ENCODE results near the gene KIF5A.

Gene KIF5A

DNA sequence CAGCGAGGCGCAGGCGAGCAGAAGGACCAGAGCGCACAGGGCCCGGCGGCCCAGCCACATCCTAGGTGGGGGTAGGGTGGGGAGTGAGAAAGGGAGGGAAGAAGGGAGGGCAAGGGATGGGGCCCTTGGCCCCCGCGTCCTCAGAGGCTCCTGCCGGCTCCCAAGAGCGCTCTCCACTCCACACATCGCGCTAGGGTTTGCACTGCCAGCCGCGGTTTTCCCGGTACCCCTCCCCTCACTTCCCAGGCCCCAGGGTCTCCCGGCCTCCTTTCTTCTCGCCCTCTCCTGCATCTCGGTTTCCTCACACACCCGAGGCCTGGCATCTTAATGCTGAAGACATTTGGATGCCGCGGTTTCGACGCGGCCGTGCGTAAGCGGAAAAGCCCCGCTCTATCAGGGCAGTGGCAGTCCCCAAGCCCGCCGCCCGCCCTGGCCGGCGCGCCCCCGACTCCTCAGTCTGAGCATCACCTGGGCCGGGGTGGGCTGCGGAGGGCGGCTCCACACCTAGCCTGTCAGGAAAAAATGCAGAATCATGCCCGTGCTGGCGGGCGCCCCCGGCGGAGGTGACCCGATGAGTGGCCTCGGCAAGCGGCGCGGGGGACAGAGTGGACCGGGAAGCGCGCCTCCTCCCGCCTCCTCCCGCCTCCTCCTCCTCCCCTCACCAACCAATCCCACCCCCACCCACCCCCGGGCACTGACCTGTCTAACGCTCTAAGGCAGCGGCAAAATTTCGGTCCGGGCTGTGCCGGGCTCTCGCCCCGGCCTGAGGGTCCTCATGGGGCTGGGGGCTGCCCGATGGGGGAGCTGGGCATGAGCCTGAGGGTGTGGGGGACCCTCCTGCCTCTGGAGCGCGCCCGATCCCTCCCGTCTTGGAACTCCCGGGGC is 82.5 kb downstream of the KIF5A start:
- no peak for DNase-seq (ENCODE audit: low spot score)

GRCh38 chr12:57632958-57633840 is 83.4 kb downstream of the KIF5A start, which contains the start of gene B4GALNT1:
TSS of gene B4GALNT1 (minus strand) at chr12:57633201. CDS start at chr12:57632132, 1,069 bp downstream.
- DNase-seq (ENCODE audit: low spot score) = peak; percentile 64
